SK-N-MC (cell line): ENCODE results near the gene JAK2.

Experiments used
- EZH2 ChIP-seq: fragments of 200-600 bp; sonication (generic); IDR thresholded peaks from one replicate; pipeline ENCODE4 v1.6.1; 2017; ENCODE audit warnings: antibody characterized with exemption
- POLR2AphosphoS5 ChIP-seq: IDR thresholded peaks from 2 replicates; pipeline ENCODE4 v1.6.1; 2012; ENCODE audit warnings: mild to moderate bottlenecking, low read depth, low read length, borderline replicate concordance

- TF ChIP-seq POLR2AphosphoS5 (no peak), EZH2 (no peak)
Measured at GRCh38 chr9:4937446-4937845, 47.6 kb upstream of the JAK2 start.
